Measurements from ENCODE around the gene CYTH1.

- TF ChIP-seq, protein P1, sequence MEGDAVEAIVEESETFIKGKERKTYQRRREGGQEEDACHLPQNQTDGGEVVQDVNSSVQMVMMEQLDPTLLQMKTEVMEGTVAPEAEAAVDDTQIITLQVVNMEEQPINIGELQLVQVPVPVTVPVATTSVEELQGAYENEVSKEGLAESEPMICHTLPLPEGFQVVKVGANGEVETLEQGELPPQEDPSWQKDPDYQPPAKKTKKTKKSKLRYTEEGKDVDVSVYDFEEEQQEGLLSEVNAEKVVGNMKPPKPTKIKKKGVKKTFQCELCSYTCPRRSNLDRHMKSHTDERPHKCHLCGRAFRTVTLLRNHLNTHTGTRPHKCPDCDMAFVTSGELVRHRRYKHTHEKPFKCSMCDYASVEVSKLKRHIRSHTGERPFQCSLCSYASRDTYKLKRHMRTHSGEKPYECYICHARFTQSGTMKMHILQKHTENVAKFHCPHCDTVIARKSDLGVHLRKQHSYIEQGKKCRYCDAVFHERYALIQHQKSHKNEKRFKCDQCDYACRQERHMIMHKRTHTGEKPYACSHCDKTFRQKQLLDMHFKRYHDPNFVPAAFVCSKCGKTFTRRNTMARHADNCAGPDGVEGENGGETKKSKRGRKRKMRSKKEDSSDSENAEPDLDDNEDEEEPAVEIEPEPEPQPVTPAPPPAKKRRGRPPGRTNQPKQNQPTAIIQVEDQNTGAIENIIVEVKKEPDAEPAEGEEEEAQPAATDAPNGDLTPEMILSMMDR (IDR thresholded peaks at IDR 0.05; ENCODE audit: insufficient read depth, low read depth, low read length), result no peak
- TF ChIP-seq EZH2 (IDR thresholded peaks at IDR 0.05; ENCODE audit: insufficient read depth, low read length), result no peak
Observed at GRCh38 chr17:78723957-78724356, 58.1 kb downstream of the CYTH1 start.

Measured in astrocyte (in vitro differentiated cells and primary cell).